Type B pancreatic cell (in vitro differentiated cells): ENCODE data around the gene FAU. TPM values are rescaled to one million over a fixed set of nuclear protein-coding genes. Genes with fewer than 3 reads are reported as not detected.

ENCODE experiments used
- DNase-seq: peaks from one replicate; pipeline ENCODE4 v3.0.0; 2021; ENCODE audit warnings: mixed read lengths; ENCODE audit not compliant: unreplicated experiment; ENCODE audit errors: extremely low spot score
- H3K27ac Mint-ChIP-seq: 2 replicates; pipeline ENCODE4 v1.8.0; 2021; ENCODE audit warnings: mild to moderate bottlenecking, mixed read lengths
- H3K27me3 Mint-ChIP-seq: 2 replicates; pipeline ENCODE4 v1.8.0; 2021; ENCODE audit warnings: mixed read lengths
- H3K36me3 Mint-ChIP-seq: 2 replicates; pipeline ENCODE4 v1.8.0; 2021; ENCODE audit warnings: mixed read lengths
- H3K4me1 Mint-ChIP-seq: one replicate; pipeline ENCODE4 v1.8.0; 2021; ENCODE audit warnings: mixed read lengths; ENCODE audit not compliant: unreplicated experiment
- H3K4me3 Mint-ChIP-seq: 2 replicates; pipeline ENCODE4 v1.8.0; 2021; ENCODE audit warnings: mild to moderate bottlenecking, mixed read lengths
- H3K9me3 Mint-ChIP-seq: 2 replicates; pipeline ENCODE4 v1.8.0; 2021; ENCODE audit warnings: mixed read lengths
- CTCF ChIP-seq: fragments of 200-600 bp; sonication (generic); conservative IDR thresholded peaks from 2 replicates; pipeline ENCODE4 v1.5.0; 2021; ENCODE audit warnings: antibody characterized with exemption, mild to moderate bottlenecking
- microRNA-seq: library from miRNA; unstranded; fragments of <30 nt; microRNA quantifications from one replicate; pipeline ENCODE4, GENCODE V29; 2020
- total RNA-seq: library from RNA; stranded (reverse); gene quantifications from 2 replicates; pipeline ENCODE4 v1.2.1, GENCODE V29; 2021; ENCODE audit warnings: low replicate concordance

FAU gene
- total RNA-seq, 1 donor from 2014 or later, result 758 TPM

GRCh38 chr11:65078786-65079342, 43.1 kb downstream of the FAU start:
- peak overlapping the region; percentile 71 for H3K27ac Mint-ChIP-seq
- no peak for DNase-seq
- TF ChIP-seq CTCF, result no peak
- H3K4me3 Mint-ChIP-seq, result no peak overlapping the region
- H3K27me3 Mint-ChIP-seq, result no peaks in the 10 kb centered on the region
- H3K9me3 Mint-ChIP-seq, result no peaks in the 10 kb centered on the region
- H3K4me1 Mint-ChIP-seq, result peaks cover 14% of the 10 kb centered on the region
- H3K36me3 Mint-ChIP-seq, result peaks cover 7% of the 10 kb centered on the region

- TF ChIP-seq CTCF, result peak; percentile 70
- H3K36me3 Mint-ChIP-seq, result peaks cover 7% of the 10 kb centered on the region
- H3K4me1 Mint-ChIP-seq, result peaks cover 10% of the 10 kb centered on the region
- DNase-seq, result no peak
- H3K4me3 Mint-ChIP-seq, result no peak overlapping the region
- no peaks in the 10 kb centered on the region for H3K9me3 Mint-ChIP-seq
- no peaks in the 10 kb centered on the region for H3K27me3 Mint-ChIP-seq
- peak overlapping the region; percentile 71 for H3K27ac Mint-ChIP-seq
These were observed 43.8 kb downstream of the FAU start for GRCh38 chr11:65078151-65078550.

GRCh38 chr11:65077451-65077850, 44.5 kb downstream of the FAU start:
- H3K27ac Mint-ChIP-seq, result no peak overlapping the region
- no peak overlapping the region for H3K4me3 Mint-ChIP-seq
- peaks cover 4% of the 10 kb centered on the region for H3K4me1 Mint-ChIP-seq
- H3K9me3 Mint-ChIP-seq, result no peaks in the 10 kb centered on the region
- no peaks in the 10 kb centered on the region for H3K27me3 Mint-ChIP-seq
- no peak for TF ChIP-seq CTCF
- DNase-seq, result no peak
- H3K36me3 Mint-ChIP-seq, result peaks cover 7% of the 10 kb centered on the region

GRCh38 chr11:65072631-65072966, 49.3 kb downstream of the FAU start:
- TF ChIP-seq CTCF, result no peak
- H3K27me3 Mint-ChIP-seq, result no peaks in the 10 kb centered on the region
- H3K9me3 Mint-ChIP-seq, result no peaks in the 10 kb centered on the region
- no peak overlapping the region for H3K27ac Mint-ChIP-seq
- H3K4me3 Mint-ChIP-seq, result no peak overlapping the region
- DNase-seq, result no peak
- peaks cover 3% of the 10 kb centered on the region for H3K36me3 Mint-ChIP-seq
- H3K4me1 Mint-ChIP-seq, result no peaks in the 10 kb centered on the region

GRCh38 chr11:65071907-65072630, 49.9 kb downstream of the FAU start:
- no peak overlapping the region for H3K27ac Mint-ChIP-seq
- H3K36me3 Mint-ChIP-seq, result peaks cover 3% of the 10 kb centered on the region
- no peak overlapping the region for H3K4me3 Mint-ChIP-seq
- no peaks in the 10 kb centered on the region for H3K4me1 Mint-ChIP-seq
- H3K27me3 Mint-ChIP-seq, result no peaks in the 10 kb centered on the region
- H3K9me3 Mint-ChIP-seq, result no peaks in the 10 kb centered on the region
- DNase-seq, result no peak
- no peak for TF ChIP-seq CTCF

Small RNA genes lying within 50 kb of the gene (microRNA-seq; reads per million reads assigned to microRNA genes)
- 0.83 reads per million for gene MIR6751

Other genes with a start within 250 kb of the FAU start
- gene EHD1, start 243.5 kb downstream of the FAU start, total RNA-seq, result 86.6 and 121 TPM in 2 replicates
- 26.8 and 30.8 TPM in 2 replicates for gene ATG2A, start 204.9 kb downstream of the FAU start, total RNA-seq
- 14.8 and 19.4 TPM in 2 replicates for gene PPP2R5B, start 197.4 kb downstream of the FAU start, total RNA-seq
- gene GPHA2, start 186.2 kb downstream of the FAU start, total RNA-seq, result 0.85 TPM in 1 of 2 replicates, not detected in the other
- not detected in 2 replicates for gene MAJIN, start 150.0 kb downstream of the FAU start, total RNA-seq
- 1.0 TPM in 2 replicates for gene BATF2, start 125.2 kb downstream of the FAU start, total RNA-seq
- 63.0 and 65.8 TPM in 2 replicates for gene ARL2, start 108.0 kb downstream of the FAU start, total RNA-seq
- 21.3 and 25.3 TPM in 2 replicates for gene SNX15, start 94.7 kb downstream of the FAU start, total RNA-seq
- 16.7 and 21.9 TPM in 2 replicates for gene SAC3D1, start 80.9 kb downstream of the FAU start, total RNA-seq
- gene NAALADL1, start 63.6 kb downstream of the FAU start, total RNA-seq, result 1.2 and 4.3 TPM in 2 replicates
- gene CDCA5, start 38.1 kb downstream of the FAU start, total RNA-seq, result 18.7 and 39.3 TPM in 2 replicates
- 35.9 and 49.1 TPM in 2 replicates for gene ZFPL1, start 37.9 kb downstream of the FAU start, total RNA-seq
- 96.3 and 104 TPM in 2 replicates for gene VPS51, start 25.9 kb downstream of the FAU start, total RNA-seq
- gene TM7SF2, start 10.3 kb downstream of the FAU start, total RNA-seq, result 52.2 and 61.3 TPM in 2 replicates
- 11.4 and 12.2 TPM in 2 replicates for gene ZNHIT2, start 4.4 kb downstream of the FAU start, total RNA-seq
- gene MRPL49, start 187 bp upstream of the FAU start, total RNA-seq, result 49.1 and 54.8 TPM in 2 replicates
- gene SYVN1, start 12.4 kb upstream of the FAU start, total RNA-seq, result 48.6 and 50.6 TPM in 2 replicates
- gene SPDYC, start 48.1 kb upstream of the FAU start, total RNA-seq, result not detected in 2 replicates
- 225 and 505 TPM in 2 replicates for gene CAPN1, start 59.8 kb upstream of the FAU start, total RNA-seq
- 18.4 and 32.4 TPM in 2 replicates for gene POLA2, start 139.8 kb upstream of the FAU start, total RNA-seq
- gene CDC42EP2, start 192.7 kb upstream of the FAU start, total RNA-seq, result 9.4 and 12.9 TPM in 2 replicates
- 64.7 and 85.5 TPM in 2 replicates for gene DPF2, start 211.7 kb upstream of the FAU start, total RNA-seq
- gene TIGD3, start 232.6 kb upstream of the FAU start, total RNA-seq, result 1.2 and 1.3 TPM in 2 replicates